NCI-H69 (cell line): Measurements from ENCODE around the gene FBXO22.
"Not testable (repeated sequence)": the region's sequence is repeated elsewhere in the genome, so short reads cannot be mapped to it uniquely, and the experiment has no call there.

ENCODE experiments used
- DNase-seq: peaks from one replicate; lab custom pipeline; 2025; lab: John Stamatoyannopoulos, UW

FBXO22 gene

DNA sequence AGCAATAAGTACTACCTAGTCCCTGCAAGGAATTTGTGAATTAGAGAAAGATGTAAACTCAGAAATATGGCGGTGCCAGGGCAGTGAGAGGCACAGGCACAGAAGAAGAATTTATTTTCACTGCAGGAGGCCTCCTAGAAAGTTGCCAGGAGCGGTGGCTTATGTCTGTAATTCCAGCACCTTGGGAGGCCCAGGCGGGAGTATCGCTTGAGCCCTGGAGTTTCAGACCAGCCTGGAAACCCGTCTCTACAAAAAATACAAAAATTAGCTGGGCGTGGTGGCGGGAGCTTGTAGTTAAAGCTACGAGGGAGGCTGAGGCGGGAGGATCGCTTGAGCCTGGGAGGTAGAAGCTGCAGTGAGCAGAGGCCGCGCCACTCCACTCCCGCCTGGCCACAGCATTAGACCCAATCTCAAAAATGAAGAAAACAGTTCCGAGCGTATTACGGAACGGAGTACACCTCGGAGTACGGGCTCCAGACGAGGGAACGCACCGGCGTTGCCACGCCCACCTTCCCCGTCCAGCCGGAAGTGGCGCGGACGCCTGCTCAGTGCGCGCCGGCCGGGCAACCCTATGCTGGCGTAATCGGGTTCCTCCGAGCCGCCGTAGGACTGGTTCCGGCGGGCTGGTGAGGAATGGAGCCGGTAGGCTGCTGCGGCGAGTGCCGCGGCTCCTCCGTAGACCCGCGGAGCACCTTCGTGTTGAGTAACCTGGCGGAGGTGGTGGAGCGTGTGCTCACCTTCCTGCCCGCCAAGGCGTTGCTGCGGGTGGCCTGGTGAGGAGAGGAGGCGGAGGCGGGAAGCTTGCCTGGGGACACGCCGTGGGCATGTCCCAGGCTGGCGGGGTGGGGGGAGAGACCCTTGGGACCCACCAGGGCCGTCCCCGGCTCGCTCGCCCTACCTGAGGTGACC lies at the start of gene FBXO22:
FBXO22 (plus strand) TSS at position 548 of the 909 bp plus-strand sequence; CDS start at position 634, 86 bp downstream.
- peak; percentile 92 for DNase-seq

- DNase-seq = no peak
These were observed 45.8 kb upstream of the FBXO22 start for GRCh38 chr15:75857886-75858285.

DNA sequence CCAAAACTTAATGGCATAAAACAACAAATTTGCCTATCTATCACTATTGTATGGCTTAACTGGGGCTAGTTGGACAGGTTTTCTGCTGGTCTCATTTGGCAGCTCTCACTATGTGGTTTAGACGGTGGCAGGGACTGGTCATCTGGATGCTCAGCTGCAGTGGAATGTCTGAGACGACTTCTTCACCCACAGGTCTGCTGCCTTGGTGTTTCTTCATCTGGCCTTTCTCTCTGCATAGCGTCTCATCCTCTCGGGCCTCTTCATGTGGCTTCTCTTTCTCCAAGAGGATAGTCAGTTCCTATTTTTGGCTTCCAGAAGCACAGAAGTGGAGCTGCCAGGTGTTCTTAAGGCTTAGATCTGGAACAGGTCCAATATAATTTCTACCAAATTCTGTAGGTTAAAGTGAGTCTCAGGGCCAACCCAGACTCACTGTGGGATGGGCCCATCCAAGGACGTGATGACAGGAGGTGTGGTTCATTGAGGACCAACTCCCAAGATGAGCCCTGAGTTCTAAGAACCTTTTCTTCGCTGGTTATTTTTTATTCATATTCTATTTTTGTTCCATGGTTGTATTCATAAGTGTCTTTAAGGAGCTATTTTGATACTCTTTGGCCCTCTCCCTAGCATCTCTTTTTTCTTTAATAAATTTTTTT lies 41.8 kb upstream of the FBXO22 start:
- DNase-seq = no peak

GRCh38 chr15:75862796-75863195 lies 40.9 kb upstream of the FBXO22 start:
- DNase-seq = no peak

GRCh38 chr15:75864213-75865059 lies 39.2 kb upstream of the FBXO22 start:
- DNase-seq = no peak

- not testable (repeated sequence) for DNase-seq
These were observed 37.6 kb upstream of the FBXO22 start for GRCh38 chr15:75866045-75866444.

- no peak for DNase-seq
These were observed 36.8 kb upstream of the FBXO22 start for GRCh38 chr15:75866916-75867315.

GRCh38 chr15:75867449-75867848 lies 36.2 kb upstream of the FBXO22 start:
- DNase-seq = no peak

DNA sequence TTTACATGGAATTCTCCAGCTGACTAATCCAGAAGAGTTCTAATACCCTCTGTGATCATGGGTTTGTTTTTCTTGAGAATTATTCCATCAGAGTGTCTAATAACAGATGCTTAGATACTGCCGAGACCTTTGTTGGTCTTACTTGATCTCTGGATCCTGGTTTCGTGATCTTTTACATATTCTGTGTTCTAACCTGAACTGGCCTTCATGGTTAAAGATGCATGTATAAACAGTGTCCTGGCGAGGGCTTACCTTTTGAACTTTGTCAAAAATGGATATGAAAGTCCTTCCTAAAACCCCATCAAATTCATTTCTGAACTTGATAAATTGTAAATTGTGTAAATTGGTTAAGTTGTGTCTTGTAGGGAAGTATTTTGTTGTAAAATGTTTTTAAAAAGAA lies 35.7 kb upstream of the FBXO22 start:
- no peak for DNase-seq

- no peak for DNase-seq
These were observed 34.2 kb upstream of the FBXO22 start for GRCh38 chr15:75869446-75869845.

DNA sequence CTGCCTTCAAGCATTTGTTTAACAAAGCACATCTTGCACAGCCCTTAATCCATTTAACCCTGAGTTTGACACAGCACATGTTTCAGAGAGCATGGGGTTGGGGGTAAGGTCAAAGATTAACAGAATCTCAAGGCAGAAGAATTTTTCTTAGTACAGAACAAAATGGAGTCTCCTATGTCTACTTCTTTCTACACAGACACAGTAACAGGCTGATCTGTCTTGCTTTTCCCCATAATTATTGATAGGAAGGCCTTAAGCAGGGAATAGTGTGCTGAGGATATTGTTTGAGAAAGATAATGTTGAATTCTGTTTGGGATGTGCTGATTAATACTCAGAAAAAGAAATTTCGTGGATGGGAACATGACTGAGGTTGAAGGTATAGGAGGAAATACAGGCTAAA lies 32.1 kb upstream of the FBXO22 start:
- not testable (repeated sequence) for DNase-seq

DNA sequence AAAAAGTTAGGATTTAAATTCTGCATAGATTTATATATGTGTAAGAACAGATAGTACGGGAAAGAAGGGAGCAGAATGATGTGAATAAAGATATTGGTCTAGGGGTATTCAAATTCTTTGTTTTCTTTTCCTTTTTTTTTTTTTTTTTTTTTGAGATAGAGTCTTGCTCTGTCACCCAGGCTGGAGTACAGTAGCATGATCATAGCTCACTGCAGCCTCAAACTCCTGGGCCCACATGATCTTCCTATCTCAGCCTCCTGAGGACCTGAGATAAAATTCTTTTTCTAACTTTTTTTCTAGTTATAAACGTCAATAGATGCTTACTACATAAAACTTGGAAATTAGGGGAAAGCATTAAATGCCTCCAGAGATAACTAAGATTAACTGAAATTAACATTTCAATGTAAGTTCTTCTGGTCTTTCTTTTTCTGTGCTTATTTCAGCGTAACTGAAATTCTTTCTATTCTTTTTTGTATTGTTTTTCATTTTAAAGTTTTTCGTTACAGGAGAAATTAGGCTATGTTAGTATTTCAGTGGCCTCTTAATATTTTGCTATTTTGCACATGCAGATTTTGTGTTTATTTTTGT lies 31.2 kb upstream of the FBXO22 start:
- no peak for DNase-seq

GRCh38 chr15:75884041-75884440 lies 19.6 kb upstream of the FBXO22 start:
- DNase-seq = no peak

DNA sequence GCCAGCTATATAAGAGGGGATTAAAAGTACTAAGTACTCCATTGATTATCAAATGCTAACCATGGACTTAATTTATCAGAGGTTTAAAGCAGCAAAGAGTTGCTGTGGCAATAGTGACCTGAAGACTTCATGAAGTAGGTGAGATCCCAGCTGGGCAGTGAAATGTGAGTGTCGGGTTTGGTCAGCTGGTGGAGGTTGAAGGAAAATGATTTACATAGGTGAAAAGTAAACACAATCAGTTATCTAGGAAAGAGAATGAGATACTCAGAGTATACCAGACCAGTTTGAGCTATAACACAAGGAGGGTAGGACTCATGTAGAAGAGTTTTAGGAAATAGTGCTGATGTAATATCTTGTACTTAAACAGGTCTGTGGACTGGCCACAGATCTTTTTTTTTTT lies 16.5 kb upstream of the FBXO22 start:
- no peak for DNase-seq

GRCh38 chr15:75891895-75892294 lies 11.8 kb upstream of the FBXO22 start:
- DNase-seq = no peak

DNA sequence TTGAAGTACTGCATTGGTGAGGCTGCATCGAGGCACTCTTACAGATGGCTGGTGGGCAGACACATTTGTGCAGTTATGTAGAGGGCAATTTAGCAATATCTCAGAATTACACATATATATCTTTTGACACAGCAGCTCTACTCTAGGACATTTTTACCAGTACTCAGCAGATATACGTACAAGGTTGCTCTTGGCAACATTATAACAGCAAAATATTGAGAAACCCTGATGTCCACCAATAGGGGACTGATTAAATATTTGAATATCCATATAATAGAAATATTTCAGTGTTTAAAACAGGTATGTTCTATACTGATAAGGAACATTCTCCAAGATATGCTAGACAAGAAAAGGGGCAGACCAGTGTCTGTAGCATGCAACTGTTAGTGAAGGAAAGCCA lies 7.9 kb upstream of the FBXO22 start:
- DNase-seq = no peak

DNA sequence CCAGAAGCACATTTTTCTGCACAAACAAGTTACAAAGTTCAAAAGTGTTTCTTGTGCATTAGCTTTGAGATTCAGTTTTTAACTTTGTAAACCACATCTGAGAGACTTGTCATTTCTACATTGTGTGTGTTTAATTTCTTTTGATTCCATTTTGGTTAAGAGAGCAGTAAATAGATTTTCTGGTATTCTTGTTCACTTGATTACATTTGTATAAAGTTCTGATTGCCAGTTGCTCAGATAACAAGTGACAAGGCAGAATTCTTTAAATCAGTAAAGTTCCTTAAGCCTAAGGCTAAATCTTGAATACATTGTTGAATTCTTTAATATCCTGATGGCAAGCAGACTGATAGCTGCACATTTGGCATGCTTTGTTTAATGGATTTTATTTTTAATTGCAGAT lies 3.1 kb upstream of the FBXO22 start:
- DNase-seq = no peak

- peak; percentile 45 for DNase-seq
These were observed 1.5 kb upstream of the FBXO22 start for GRCh38 chr15:75902129-75902557.

DNA sequence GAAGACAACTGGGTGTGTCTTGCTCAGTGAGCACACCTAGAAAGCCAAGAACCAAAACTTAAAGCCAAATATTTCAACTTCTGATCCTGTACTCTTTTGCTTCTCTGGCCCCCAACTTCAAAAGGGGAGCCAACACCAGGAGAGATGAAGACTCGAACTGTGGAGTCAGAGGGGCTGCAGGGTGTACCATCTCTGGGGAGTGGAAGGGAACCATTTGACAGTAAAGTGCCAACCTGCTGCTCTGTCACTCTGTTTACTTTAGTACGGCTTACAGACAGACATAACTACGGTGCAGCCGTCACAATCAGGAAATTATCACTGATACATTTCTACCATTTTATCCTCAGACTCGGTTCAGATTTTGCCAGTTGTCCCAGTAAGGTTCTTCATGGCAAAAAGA lies 1.6 kb downstream of the FBXO22 start:
- DNase-seq = no peak

DNA sequence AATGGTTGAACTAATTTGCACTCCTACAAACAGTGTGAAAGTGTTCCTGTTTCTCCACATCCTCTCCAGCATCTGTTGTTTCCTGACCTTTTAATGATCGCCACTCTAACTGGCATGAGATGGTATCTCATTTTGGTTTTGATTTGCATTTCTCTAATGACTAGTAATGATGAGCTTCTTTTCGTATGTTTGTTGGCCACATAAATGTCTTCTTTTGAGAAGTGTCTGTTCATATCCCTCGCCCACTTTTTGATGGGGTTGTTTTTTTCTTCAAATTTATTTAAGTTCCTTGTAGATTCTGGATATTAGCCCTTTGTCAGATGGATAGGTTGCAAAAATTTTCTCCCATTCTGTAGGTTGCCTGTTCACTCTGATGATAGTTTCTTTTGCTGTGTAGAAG lies 6.7 kb downstream of the FBXO22 start:
- not testable (repeated sequence) for DNase-seq

DNA sequence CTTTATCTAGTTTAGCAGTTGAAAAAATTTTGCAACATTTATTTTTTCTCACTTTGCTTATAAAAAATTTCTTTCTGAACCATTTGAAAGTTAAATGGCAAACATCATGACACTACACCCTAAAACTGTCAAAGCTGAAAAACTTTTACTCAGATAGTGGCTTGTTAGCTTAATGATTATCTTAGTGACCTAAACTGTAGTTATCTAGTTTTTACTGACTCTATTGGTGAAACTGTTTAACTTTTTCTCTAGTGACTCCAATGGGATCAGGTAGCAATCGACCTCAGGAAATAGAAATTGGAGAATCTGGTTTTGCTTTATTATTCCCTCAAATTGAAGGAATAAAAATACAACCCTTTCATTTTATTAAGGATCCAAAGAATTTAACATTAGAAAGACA lies 13.3 kb downstream of the FBXO22 start:
- no peak for DNase-seq

- DNase-seq = no peak
These were observed 14.5 kb downstream of the FBXO22 start for GRCh38 chr15:75918135-75918534.
